Inflammatory macrophage treated with lipopolysaccharide for 4 hours (primary cell): Measurements from ENCODE around the gene TNFAIP8L1.
A peak's percentile ranks its signal among the peaks of the same experiment; 100 is the strongest.
"Not testable (repeated sequence)": the region's sequence is repeated elsewhere in the genome, so short reads cannot be mapped to it uniquely, and the experiment has no call there.

Source experiments
- DNase-seq: peaks from one replicate; pipeline ENCODE4 v3.0.0-alpha.2; 2020

TNFAIP8L1 gene

DNA sequence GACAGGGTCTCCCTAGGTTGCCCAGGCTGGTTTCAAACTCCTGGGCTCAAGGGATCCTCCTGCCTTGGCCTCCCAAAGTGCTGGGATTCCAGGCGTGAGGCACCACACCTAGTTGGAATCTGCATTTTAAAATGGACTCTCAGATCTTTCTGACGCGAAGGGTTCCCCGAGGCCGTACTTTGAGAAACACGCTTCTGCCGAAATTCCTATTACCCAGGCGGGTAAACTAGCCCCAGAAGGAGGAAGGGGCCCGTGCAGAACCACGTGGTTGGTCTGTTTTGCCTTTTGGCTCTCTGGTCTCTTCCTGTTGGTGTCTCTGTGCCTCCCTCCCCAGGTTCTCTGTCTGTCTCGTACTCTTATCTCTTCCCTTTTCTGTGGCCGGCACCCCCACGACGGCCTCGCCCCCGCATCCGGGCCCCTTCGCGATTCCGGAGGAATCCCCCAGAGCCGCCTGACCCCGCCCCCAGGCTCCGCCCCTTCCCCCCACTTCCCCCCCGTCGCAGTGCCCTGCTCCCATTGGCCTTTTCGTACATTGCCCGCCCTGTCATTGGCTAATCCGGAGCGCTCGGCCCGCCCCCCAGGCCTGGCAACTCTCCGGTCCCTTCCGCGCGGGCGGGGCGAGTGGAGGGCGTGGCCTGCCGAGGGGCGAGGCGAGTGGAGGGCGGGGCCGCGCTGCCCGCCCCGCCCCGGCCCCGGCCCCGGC is at the start of gene TNFAIP8L1:
TSS of gene TNFAIP8L1 (plus strand) at position 689 of the 703 bp plus-strand sequence. CDS start 12,354 bp downstream, outside the sequence.
- peak; percentile 98 for DNase-seq

DNA sequence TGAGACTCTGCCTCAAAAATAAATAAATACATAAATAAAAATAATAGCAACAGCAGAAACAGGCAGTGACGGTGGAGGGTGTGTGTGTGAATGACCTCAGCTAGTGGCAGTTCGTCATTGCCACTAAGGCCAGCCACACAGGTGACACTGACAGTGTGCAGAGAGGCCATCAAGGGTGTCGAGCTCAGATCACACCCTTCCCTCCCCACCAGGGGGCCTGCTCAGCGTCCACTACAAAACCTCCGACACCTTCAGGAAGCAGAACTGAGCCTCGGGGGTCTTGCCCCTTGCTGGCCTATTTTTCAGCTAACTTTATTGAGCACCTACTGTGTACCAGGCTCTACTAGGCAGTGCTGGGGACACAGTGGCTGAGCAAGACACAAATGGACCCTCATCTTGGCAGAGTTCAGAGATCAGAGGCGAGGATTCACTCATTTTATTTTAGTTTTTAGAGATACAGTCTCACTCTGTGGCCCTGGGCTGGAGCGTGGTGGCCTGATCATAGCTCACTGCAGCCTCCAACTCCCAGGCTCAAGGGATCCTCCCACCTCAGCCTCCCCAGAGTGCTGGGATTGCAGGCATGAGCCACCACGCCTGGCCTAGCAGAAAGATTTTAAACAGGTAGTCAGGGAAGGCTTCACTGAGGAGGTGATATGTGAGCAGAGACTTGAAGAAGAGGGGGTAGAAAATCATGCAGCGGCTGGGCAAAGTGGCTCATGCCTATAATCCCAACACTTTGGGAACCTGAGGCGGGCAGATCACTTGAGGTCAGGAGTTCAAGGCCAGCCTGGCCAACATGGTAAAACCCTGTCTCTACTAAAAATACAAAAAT is 49.5 kb upstream of the TNFAIP8L1 start:
- DNase-seq: peak; percentile 48

DNA sequence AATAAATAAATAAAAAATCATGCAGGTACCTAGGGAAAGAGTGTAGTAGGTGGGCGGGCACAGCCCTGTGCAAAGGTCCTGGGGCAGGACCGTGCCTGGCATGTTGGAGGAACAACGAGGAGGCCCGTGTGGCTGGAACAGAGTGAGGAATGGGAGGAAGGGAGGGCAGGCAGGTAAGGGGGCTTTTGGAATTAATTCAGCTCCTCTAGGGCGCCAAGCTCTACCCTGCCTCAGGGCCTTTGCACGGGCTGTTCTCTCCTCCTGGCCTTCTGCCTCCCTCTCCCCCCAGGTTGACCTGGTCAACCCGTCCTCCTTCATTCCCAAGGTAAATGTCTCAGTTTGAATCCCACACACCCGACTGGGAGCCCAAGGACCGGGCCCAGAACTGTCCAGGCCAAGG is 48.8 kb upstream of the TNFAIP8L1 start:
- no peak for DNase-seq

DNA sequence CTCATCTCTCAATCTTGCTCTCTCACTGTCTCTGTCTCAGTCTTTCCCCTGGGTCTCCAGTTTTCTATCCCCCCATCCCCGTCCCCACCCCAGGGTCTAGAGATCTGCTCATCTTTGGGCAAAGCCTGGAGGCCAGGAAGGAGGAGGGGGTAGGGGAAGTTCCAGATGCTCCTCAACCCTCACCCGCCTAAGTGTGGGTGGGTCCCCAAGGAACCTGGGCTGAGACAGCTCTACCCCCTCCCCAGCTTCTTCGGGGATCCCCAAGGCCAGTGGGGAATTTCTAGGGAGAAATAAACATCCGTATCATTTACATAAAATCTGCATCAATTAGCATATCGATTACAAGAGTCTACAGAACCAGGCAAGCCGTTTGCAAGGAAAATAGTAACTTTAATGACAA is 48.0 kb upstream of the TNFAIP8L1 start:
- peak; percentile 24 for DNase-seq

DNA sequence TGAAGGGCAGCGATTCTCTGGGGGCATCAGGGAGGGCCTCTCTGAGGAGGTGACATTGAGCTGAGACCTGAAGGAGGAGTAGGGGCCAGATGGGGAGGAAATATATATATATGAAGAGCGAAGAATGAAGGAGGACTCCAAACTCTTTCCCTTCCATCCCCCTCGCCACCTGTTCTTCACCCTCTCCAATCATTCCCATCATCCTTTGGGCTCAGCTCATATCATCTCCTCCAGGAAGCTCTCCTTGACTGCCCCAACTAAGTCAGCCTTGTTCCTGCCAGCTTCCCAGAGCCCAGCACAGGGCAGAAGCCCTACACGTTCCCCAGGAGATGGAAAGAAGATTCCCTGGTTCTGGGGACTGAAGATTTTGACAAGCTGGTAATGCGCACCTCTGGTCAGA is 46.9 kb upstream of the TNFAIP8L1 start:
- no peak for DNase-seq

DNA sequence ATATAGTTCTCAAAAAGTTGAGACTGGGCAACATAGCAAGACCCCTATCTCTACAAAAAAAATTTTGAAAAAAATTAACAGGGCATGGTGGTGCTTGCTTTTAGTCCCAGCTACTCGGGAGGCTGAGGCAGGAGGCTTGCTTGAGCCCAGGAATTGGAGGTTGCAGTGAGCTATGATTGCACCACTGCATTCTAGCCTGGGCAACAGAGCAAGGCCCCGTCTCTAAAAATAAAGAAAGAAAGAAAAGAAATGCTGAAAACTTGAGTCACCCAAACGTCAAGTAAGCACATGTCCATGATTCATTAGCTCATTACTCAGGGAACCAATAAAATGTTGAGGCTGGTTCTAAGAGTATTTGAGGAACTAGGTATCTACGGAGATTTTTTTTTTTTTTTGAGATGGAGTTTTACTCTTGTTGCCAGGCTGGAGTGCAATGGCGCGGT is 45.9 kb upstream of the TNFAIP8L1 start:
- peak; percentile 97 for DNase-seq

DNA sequence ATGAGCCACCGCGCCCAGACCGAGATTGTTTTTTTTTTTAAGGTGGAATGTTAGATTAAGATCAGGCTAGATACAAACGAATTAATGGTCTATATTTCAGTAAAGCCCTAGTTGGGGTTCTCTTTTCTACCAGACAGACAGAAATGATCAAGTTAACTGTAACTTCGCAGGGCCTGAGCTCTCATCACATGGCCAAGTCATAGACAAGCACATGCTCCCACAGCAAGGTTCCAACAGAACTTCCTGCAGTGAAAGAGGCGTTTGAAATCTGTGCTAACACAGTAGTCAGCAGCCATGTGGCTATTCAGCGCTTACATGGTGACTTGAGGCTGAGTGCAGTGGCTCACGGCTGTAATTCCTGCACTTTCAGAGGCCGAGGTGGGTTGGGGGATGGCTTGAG is 45.1 kb upstream of the TNFAIP8L1 start:
- peak; percentile 68 for DNase-seq

DNA sequence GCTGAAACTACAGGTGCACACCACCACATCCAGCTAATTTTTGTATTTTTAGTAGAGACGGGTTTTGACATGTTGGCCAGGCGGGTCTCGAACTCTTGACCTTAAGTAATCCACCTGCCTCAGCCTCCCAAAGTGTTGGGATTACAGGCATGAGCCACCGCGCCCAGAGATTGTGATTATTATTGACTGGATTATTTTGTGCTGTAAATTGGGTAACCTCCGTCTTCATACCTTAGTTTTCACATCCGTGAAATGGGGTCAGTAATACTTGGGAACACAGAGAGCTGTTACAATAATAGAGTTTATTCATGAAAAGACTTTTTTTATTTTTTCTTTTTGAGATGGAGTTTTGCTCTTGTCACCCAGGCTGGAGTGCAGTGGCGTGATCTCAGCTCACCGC is 44.2 kb upstream of the TNFAIP8L1 start:
- not testable (repeated sequence) for DNase-seq

GRCh38 chr19:4596033-4596904 is 43.0 kb upstream of the TNFAIP8L1 start:
- DNase-seq: no peak

GRCh38 chr19:4597278-4597974 is 41.9 kb upstream of the TNFAIP8L1 start:
- DNase-seq: no peak

DNA sequence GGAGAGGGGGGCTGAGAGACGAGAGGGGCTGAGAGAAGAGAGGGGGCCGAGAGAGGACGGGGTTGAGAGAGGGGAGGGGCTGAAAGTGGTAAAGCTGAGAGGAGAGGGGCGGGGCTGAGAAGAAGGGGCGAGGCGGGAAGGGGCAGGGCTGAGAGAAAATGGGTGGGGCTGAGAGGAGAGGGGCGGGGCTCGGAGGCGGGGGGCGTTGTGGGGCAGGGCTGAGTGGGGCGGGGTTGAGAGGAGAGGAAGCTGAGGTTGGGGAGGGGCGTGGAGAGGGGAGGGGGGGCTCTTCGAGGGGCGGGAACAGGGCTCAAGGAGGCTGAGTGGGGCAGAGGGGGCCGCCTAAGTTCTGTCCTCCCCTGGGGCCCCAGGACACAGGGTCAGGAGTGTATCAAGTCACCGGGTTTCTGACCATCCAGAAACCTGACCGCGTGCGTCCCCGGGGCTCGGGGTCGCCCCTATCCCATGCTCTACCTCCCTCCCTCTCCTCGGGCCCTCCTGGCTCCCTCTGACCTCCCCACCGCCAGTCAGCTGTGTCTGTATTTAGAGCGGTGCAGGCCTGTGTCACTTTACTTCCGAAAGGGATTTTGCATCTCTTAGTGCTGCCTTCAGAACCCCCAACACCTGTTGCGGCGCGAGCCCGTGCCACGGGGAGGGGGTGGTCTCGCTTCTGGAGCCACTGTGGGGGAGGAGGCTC is 41.2 kb upstream of the TNFAIP8L1 start:
- DNase-seq: peak; percentile 39

DNA sequence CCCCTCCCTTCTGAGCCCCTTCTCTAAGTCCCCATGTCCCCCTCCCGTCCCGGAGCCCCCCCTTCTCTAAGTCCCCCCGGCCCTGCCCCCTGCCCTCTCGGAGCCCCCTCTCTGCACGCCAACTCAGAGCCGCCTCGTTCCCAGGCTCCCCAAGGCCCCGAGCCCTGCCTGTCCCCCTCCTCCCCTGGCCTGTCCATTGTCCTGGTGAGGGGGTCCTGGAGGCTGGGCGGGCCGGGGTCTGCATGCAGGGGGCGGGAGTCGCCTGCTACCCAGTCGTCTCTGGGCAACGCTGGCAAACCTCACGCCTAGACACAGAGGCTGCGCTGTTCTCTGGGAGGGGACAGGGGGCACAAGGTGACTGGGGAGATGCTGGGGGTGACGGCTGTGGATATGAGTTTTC is 40.6 kb upstream of the TNFAIP8L1 start:
- DNase-seq: no peak

DNA sequence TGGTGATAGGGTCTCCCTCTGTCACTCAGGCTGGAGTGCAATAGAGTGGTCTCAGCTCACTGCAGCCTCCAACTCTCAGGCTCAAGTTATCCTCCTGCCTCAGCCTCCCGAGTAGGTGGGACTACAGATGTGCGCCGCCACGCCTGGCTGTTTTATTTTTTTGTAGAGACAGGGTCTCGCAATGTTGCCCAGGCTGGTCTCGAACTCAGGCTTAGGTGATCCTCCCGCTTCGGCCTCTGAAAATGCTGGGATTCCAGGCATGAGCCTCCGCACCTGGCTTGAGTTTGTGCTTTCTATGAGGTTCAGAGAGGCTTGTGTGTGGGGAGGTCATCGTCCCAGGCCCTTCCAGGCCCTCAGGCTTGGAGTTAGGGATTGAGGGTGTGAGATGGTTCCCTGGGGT is 39.2 kb upstream of the TNFAIP8L1 start:
- DNase-seq: no peak

- DNase-seq: no peak
These were observed 38.4 kb upstream of the TNFAIP8L1 start for GRCh38 chr19:4600893-4601292.

GRCh38 chr19:4602173-4602788 is 37.0 kb upstream of the TNFAIP8L1 start:
- no peak for DNase-seq

DNA sequence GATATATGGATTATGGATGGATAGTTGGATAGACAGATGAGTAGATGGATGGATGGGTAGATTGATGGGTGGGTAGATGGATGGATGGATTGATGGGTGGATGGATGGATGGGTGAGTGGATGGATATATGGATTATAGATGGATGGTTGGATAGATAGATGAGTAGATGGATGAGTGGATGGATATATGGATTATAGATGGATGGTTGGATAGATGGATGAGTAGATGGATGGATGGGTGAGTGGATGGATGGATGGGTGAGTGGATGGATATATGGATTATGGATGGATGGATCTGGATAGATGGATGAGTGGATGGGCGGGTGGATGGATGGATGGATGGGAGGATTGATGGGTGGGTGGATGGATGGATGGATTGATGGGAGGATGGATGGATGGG is 36.4 kb upstream of the TNFAIP8L1 start:
- DNase-seq: no peak

DNA sequence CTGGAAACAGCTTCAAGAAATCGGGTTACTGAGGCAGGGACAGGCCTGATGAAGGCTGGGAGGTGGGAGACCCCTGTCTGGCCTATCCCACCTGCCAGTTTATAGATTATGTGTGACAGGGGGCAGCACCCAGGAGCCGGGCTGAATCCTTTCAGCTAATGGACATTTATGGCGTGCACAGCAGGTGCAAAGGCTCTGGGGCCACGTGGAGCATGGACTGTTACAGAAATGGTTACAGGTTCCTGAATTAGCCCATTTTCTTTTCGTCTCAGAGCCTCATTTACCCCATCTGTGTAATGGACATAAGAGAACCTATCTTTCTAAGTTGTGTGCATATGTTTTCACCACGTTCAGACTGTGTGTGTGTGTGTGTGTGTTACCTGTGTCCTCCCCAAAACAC is 34.4 kb upstream of the TNFAIP8L1 start:
- DNase-seq: no peak

GRCh38 chr19:4606181-4606580 is 33.1 kb upstream of the TNFAIP8L1 start:
- no peak for DNase-seq

GRCh38 chr19:4606921-4607678 is 32.2 kb upstream of the TNFAIP8L1 start:
- no peak for DNase-seq

GRCh38 chr19:4609878-4610511 is 29.3 kb upstream of the TNFAIP8L1 start:
- DNase-seq: peak; percentile 49
